SKM-1 treated with dmso at 0.1 percent for 144 hours (cell line): ENCODE data around the gene ZCWPW1.
A peak's percentile ranks its signal among the peaks of the same experiment; 100 is the strongest.
"Not testable (repeated sequence)": the region's sequence is repeated elsewhere in the genome, so short reads cannot be mapped to it uniquely, and the experiment has no call there.

ENCODE experiments used
- DNase-seq: peaks from one replicate; lab custom pipeline; 2025; ENCODE audit not compliant: unreplicated experiment; lab: John Stamatoyannopoulos, UW

Gene ZCWPW1

DNA sequence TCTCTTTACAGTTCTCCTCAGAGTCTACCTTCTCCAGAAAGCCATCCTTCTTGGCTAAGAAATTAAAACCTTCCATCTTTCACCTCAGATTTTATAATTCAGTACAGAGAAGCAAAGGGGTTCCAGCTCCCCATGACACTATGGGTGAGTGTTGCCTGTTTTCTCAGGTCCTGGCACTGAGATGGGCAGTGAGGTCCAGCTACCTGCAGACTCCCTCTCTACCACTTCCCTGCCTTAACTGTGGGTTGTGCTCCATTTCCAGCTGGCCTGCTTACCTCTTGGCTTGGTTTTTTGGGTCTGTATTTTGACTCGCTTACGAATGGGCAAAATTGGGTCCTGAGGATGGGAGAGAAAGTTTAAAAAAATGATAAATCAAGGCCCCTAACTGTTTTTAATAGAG lies 26.3 kb downstream of the ZCWPW1 start:
- DNase-seq: no peak

DNA sequence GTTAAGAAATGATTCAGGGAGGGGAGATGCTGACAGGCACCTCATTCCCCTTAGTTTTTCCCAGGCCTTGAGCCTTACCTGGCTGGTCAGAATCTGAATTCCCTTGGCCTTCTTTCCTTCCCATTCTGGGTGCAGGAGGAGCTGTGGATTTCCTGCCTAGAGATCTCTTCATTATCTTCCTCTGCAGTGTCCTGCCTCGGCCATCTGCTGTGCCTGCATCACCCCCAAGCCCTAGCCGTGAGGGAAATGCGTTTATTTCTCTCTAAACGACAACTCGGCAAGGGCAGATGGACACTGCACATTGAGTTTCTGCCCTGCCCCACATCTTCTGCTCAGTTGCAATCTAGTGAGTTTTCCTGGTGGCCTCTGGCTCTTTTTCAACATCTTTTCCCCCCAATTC lies 26.7 kb downstream of the ZCWPW1 start:
- DNase-seq: no peak

DNA sequence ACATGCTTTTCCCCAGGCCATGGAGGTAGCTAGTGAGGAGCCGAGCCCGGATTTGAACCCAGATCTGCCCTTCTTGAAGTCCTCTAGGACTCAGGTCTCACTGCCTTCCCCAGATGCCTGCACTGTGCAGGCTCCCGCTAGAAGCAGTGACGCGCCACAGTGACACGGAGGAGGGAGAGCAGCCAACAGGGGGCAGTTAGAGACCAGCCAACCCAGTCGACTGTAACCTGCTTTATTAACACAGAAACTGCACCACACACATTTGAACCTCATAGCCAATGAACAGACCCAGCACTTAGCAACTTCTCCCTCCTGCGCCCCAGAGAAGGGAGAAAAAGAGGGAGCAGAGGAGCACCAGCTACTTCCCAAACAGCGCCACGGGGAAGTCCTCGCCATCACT lies 27.8 kb downstream of the ZCWPW1 start:
- DNase-seq: no peak

DNA sequence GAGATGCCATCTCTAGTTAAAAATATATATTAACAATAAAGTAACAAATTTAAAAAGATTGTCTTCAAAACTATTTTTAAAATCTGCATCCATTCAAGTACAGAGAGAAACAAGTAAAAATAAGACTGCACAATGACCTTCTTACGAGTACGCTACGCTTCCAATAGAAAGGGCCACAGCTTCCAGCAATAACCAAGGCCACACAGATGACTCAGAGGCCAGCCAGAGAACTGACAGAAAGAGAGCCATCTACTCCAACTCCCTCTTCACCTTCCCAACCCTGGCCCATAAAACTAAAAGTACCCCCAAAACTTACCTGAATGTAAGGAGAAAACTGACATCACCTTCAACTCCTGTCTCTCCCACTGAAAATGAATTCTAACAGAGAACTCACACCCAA lies 28.5 kb downstream of the ZCWPW1 start:
- DNase-seq: no peak

DNA sequence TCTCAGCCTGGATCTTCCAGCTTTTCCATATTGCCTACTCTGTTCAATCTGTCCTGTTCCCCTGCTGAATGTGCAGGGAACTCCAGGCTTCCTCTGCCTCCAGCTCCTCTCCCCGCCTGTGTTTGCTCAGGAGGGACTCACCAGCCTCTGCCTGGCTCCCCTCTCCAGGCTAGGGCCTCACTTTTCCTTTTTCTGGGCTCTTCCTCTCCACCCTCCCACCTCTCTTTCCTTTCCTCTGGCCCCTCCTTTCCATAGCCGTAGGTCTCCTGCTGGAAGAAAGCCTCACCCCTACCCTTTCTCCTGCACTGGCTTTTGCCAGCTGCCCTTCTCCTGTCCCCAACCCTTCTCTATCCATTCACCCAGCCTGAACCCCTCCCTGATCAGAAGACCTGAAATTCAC lies 30.3 kb downstream of the ZCWPW1 start:
- no peak for DNase-seq

DNA sequence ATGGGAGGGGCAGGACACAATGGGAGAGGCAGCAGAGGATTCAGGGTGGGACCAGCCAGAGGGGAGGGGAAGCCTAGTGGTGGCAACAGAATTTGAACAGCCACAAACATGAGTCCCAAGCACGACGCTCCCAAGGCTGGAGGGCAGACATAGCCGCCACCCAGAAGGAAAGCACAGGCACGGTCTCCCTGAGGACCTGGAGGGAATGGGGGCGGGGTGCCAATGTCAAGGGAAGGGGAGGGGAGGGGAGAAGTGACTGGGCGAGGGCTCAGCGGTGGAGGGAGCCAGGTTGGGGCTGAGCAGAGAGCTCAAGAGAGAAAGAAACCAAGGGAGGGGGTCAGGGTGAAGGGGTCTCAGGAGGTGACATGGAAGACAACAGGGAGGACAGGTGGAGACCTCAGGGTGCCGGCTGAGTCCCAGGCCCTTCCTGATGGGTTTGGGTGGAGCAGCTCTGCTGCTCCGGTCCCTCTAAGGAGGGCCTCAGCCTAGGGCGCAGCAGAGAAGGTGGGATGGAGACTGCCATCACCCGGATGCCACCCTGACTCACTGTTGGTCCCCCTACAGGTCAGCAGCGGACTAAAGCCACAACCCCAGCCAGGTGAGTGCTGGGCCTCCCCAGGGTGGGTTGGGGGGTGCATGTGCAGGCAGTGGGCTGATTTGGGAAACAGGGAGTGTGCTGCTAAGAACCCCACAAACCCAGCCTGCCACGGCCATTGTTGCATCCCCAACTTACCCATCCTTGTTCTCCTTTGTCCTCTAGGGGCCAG lies 31.0 kb downstream of the ZCWPW1 start:
- DNase-seq: no peak

DNA sequence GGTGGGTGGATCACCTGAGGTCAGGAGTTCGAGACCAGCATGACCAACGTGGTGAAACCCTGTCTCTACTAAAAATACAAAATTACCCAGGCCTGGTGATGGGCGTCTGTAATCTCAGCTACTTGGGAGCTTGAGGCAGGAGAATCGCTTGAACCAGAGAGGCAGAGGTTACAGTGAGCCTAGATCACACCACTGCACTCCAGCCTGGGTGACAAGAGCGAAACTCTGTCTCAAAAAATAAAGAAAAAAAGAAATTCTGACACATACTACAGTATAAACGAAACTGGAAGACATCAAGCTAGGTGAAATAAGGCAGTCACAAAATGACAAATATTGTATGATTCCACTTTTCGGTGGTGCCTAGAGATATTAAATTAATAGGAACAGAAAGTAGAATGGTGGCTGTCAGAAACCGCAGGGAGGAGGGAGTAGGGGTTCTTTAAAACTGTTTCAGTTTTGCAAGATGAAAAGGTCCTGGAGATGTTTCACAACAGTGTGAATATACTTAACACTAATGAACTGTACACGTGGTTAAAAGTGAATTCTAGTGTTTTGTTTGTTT lies 32.0 kb downstream of the ZCWPW1 start:
- DNase-seq: peak; percentile 84

DNA sequence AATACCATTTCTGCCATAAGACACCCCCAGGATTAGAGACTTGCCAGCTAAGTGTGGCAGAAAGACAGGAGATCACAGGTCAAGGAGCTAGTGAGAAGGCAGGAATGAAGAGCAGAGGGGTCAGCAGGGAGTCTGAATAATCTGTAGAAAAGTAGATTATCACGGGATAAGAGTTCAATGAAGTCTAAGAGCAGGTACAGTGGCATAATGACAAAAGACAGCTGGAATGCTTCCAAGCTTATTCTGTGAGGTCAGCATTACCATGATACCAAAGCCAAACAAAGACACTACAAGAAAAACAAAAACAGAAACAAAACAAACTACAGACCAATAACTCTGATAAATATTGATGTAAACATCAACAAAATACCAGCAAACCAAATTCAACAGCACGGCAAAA lies 34.4 kb downstream of the ZCWPW1 start:
- no peak for DNase-seq

DNA sequence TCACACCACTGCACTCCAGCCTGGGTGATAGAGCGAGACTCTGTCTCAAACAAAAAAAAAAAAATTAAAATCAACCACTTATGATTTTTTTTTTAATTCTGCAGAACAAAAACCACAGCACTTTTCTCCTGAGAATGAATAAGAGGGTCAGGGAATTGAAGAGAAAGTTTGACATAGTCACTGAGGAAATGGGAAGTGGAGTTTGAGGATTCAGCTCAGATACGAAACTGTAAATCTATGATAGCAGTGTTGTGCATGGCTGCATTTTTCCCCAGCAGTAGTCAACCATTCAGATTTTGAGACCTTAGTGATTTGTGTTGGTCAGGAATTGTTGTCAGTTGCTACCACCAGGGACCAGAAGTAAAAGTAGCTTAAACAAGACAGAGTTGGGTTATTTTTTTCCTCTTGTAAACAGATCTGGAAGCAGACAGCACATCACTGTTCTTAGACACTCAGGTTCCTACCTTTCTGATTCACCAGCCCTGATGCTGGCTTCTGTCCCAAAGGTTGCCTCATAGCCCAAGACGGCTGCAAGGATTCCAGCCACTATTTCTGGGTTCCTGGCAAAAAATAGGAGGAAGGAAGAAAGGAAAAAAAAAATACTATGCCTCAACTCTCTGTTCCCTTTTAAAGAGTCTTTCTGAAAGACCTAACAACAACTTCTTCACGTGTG lies 35.1 kb downstream of the ZCWPW1 start:
- DNase-seq: no peak

DNA sequence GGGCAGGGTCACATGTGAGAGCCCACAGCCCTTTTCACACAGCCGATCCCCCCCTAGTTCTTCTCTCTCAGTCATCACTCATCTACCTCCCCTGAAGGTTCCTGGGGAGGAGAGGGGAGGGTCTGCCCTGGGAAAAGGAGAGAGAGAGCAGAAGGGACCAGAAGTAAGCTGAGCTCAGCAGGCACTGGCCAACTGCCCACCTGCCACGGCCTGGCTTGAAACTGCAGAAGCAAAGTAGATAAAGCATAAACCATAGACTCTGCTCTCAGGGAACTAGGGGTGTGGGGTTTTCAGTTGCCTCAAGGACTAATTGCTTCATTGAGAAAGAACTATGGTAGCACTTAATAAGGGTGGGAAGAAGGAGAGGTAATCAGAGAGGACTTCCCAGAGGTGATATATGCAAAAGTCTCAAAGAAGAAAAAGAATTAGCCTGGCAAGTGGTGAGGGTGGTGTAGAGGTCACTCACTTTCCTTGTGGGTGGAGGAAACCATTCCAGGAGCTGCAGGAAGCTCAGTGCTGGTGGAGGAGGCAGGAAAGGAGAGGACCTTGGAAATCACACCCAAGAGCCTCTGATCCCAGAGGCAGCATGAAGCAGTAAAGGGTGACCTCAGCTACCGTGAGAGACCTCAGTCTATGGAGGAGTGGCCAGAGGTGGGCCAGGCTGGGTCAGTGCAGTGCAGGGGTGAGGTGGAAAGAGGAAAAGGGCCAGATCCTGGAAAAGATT lies 38.1 kb downstream of the ZCWPW1 start:
- no peak for DNase-seq

DNA sequence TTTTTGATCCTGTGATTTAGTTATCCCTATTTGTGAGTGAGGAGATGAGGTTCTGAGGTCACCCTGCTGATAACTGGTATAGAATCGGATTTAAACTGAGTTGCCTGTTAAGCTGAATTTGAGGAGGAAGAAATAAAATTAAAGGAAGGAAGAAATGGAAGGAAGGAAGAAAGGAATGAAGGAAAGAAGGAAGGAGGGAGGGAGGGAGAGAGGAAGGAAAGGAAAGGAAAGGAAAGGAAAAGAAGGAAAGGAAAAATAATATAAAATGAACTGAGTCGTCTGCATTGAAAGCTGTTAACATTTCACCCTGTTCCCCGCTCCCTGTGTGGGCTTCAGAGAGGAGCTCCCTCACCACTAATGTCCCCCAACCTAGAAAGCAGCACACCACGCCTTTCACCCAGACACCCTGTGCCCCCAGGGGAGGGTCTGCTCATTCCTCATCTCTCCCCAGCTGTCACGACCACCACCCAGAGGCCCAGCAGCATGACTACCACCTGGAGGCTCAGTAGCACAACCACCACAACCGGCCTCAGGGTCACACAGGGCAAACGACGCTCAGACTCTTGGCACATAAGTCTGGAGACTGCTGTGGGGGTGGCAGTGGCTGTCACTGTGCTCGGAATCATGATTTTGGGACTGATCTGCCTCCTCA lies 38.9 kb downstream of the ZCWPW1 start:
- DNase-seq: no peak

DNA sequence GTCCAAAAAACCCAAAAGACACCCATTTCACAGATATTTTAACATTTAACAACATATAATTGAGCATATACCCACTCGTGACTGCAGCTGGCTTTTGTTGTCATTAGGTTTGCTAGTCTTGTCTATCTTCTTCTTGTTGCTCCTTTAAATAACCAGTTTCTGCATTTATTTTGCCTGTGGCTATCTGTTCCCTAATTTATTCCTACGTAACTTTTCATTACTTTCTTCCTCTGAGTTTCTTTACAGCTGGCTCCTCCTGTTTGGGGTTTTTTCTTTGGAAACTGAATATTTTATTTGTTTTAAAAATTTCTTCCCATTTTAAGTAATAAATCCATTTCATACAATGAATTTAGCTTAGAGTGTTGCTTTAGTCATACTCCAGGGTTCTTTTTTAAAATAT lies 40.8 kb downstream of the ZCWPW1 start:
- DNase-seq: no peak

DNA sequence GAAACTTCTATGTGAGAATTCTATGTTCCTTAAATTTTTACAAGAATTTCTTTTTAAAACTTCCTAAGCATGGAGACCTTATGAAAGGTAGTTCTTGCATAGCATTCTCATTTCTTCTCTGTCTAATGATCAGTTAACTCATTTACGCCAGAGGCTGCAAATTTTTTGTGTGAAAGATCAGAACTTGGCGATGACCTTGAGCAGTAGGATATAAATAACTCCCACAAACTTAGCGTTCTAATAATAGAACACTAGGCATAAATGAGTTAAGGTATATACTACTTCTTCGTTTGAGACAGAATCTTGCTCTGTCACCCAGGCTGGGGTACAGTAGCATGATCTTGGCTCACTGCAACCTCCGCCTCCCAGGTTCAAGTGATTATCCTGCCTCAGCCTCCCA lies 41.6 kb downstream of the ZCWPW1 start:
- DNase-seq: no peak

DNA sequence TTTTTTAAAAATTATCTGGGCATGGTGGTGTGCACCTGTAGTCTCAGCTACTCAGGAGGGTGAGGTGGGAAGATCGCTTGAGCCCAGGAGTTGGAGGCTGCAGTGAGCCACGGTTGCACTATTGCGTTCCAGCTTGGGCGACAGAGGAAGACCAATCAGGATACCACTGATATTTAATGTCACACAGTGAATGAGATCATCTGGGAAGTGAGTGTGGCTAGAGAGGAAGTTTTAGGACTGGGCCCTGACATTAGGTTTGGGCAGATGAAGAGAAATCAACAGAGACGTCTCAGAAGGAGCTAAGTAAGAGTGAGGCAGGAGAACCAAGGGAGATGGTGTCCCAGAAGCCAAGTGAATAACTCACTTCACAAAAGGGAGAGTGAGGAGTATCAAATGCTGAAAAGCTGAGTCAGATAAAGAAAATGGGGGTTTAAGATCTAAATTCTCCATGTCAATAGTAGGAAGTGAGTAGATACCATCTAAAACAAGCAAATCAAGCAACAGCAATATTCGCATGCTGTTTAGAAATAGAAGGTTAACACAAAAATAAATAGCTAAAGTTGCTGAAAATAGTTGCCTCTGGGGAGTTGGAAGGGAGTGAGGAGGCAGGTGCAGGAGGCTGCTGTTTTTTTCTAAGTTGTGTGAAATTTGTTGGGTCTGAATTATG lies 43.7 kb downstream of the ZCWPW1 start:
- no peak for DNase-seq

DNA sequence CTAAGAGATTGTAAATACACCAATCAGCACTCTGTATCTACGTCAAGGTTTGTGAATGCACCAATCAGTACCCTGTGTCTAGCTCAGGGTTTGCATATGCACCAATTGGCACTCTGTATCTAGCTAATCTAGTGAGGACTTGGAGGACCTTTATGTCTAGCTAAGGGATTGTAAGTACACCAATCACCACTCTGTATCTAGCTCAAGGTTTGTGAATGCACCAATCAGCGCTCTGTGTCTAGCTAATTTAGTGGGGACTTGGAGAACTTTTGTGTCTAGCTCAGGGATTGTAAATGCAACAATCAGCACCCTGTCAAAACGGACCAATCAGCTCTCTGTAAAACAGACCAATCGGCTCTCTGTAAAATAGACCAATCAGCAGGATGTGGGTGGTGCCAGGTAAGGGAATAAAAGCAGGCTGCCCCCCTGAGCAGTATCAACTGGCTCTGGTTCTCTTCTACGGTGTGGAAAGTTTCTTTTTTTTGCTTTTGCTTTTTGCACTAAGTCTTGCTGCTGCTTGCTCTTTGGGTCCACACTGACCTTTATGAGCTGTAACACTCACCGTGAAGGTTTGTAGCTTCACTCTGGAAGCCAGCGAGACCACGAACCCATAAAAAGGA lies 46.2 kb downstream of the ZCWPW1 start:
- not testable (repeated sequence) for DNase-seq

DNA sequence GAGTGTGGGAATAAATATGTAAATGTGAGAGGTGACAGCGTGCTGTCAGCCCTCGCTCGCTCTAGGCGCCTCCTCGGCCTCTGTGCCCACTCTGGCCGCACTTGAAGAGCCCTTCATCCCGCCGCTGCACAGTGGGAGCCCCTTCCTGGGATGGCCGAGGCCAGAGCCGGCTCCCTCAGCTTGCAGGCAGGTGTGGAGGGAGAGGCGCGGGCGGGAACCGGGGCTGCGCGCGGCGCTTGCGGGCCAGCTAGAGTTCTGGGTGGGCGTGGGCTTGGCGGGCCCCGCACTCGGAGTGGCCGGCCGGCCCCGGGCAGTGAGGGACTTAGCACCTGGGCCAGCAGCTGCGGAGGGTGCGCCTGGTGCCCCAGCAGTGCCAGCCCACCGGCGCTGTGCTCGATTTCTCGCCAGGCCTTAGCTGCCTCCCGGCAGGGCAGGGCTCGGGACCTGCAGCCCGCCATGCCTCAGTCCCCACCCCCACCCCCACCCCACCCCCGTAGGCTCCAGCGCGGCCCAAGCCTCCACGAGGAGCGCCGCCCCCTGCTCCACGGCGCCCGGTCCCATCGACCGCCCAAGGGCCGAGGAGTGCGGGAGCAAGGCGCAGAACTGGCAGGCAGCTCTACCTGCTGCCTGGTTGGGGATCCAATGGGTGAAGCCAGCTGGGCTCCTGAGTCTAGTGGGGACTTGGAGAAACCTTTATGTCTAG lies 46.8 kb downstream of the ZCWPW1 start:
- not testable (repeated sequence) for DNase-seq

DNA sequence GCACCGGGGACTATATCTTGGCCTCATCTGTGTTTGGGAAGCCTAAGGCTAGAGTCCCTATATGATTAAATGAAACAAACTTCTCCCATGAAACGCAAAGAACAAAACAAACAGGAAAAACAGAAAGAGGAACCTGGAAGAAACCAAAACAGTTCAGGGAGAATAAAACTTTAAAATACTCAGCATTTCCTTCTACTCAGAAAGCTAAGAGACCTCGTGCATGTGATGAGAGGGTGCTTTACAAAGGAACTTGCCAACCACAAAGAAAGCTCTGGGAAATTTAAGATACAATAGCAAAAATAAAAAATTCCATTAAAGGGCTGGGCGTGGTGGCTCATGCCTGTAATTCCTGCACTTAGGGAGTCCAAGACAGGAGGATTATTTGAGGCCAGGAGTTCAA lies 48.3 kb downstream of the ZCWPW1 start:
- DNase-seq: no peak

DNA sequence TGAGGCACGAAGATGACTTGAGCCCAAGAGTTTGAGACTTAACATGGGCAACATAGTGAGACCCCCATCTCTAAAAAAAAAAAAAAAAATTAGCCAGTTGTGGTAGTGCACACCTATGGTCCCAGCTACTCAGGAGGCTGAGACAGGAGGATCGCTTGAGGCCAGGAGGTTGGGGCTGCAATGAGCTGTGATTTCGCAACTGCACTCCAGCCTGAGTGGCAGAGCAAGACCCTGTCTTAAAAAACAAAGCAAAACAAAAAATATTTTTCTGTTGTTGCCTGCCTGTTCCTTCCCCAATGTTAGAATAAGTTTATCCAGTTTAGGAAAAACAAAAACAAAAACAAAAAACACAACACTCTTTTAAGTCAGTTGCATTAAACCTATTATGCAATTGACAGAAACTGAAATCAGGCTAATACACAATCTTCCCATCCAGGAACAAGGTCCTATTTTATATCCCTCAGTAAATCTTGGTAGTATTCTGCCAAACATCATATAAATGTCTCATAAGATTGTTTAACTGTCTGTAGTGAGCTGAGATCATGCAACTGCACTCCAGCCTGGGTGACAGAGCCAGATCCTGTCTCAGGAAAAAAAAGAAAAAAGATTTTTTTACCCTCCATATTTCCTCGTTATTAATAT lies 50.3 kb downstream of the ZCWPW1 start:
- DNase-seq: no peak

DNA sequence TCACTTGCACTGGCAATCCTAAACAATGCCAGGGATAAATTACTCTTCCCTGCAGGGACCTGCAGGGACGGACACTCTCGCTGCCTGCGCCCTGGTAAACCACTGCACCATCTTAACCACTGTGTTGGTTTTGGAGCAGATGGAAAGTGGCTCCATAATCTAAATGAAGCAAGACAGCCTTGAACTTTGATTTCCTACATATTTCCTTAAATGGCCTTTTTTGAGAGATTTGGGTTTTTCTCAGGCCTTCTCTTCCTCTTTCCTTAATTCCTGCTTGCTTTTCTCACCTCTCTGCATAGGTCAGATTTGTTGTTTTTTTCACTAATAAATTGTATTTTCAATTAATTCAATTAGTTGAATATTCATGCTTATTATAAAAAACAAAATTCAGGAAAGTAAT lies 52.4 kb downstream of the ZCWPW1 start:
- DNase-seq: no peak
